CD14-positive monocyte (primary cell): ENCODE results near the gene CSRP1. TPM values are rescaled to one million over a fixed set of nuclear protein-coding genes. Genes with fewer than 3 reads are reported as not detected.

Experiments used
- DNase-seq, 3 donors: peaks; one replicate each; pipeline ENCODE4 v3.0.0-alpha.2; 2011 to 2022
- H2AFZ ChIP-seq: 2 replicates; pipeline ENCODE4 v1.6.0; 2012; ENCODE audit warnings: mild to moderate bottlenecking, low read depth, low read length, inconsistent platforms; ENCODE audit not compliant: insufficient read depth, poor library complexity, severe bottlenecking
- H3K27ac ChIP-seq, 2 donors: 1 replicate in 1 of 2; 2 replicates in 1 of 2; pipeline ENCODE4 v1.5.1; 2012 to 2013; ENCODE audit warnings: low read length in 2 of 2, control low read depth in 1 of 2, inconsistent platforms in 1 of 2, low read depth in 1 of 2, mild to moderate bottlenecking in 1 of 2
- H3K27me3 ChIP-seq, 2 donors: one replicate each; pipeline versions ENCODE4 v1.6.0 to v1.6.1; 2011 to 2013; ENCODE audit warnings: low read length in 2 of 2; ENCODE audit not compliant: control insufficient read depth in 2 of 2, insufficient read depth in 2 of 2
- H3K36me3 ChIP-seq, 2 donors: replicated peaks in 1 of 2; 1 replicate in 1 of 2; 2 replicates in 1 of 2; pipeline versions ENCODE4 v1.5.1 to v1.6.1; 2012 to 2013; ENCODE audit warnings: low read length in 2 of 2, control low read depth in 1 of 2, inconsistent platforms in 1 of 2, mild to moderate bottlenecking in 1 of 2; ENCODE audit not compliant: insufficient read depth in 2 of 2, control insufficient read depth in 1 of 2
- H3K4me1 ChIP-seq, 2 donors: 1 replicate in 1 of 2; 2 replicates in 1 of 2; pipeline versions ENCODE4 v1.5.1 to v1.6.1; 2012 to 2013; ENCODE audit warnings: low read length in 2 of 2, control low read depth in 1 of 2, inconsistent platforms in 1 of 2, mild to moderate bottlenecking in 1 of 2, moderate library complexity in 1 of 2; ENCODE audit not compliant: insufficient read depth in 2 of 2, control insufficient read depth in 1 of 2
- H3K4me2 ChIP-seq: replicated peaks from 2 replicates; pipeline ENCODE3; 2012; ENCODE audit warnings: low read length, moderate library complexity, mild to moderate bottlenecking; ENCODE audit not compliant: poor library complexity, severe bottlenecking; ENCODE audit errors: extremely low read depth
- H3K4me3 ChIP-seq, 3 experiments: fragments of 200-600 bp in 1 of 3; sonication (generic) in 1 of 3; replicated peaks in 1 of 3; 1 replicate in 2 of 3; 2 replicates in 1 of 3; pipeline ENCODE4 v1.5.1; 2011 to 2013; ENCODE audit warnings: low read length in 3 of 3, mild to moderate bottlenecking in 3 of 3, control low read depth in 2 of 3, low read depth in 2 of 3, inconsistent platforms in 1 of 3, moderate library complexity in 1 of 3
- H3K79me2 ChIP-seq: 2 replicates; pipeline ENCODE4 v1.6.0; 2012; ENCODE audit warnings: mild to moderate bottlenecking, control low read depth, inconsistent platforms, low read length, moderate library complexity; ENCODE audit not compliant: insufficient read depth
- H3K9ac ChIP-seq: 2 replicates; pipeline ENCODE4 v1.6.0; 2017; ENCODE audit warnings: low read length, mild to moderate bottlenecking; ENCODE audit not compliant: insufficient read depth, poor library complexity, severe bottlenecking
- H3K9me3 ChIP-seq, 2 donors: replicated peaks in 1 of 2; 1 replicate in 1 of 2; 2 replicates in 1 of 2; pipeline versions ENCODE4 v1.5.1 to v1.6.1; 2012 to 2013; ENCODE audit warnings: low read length in 2 of 2, control low read depth in 1 of 2; ENCODE audit not compliant: control insufficient read depth in 1 of 2, insufficient read depth in 1 of 2
- H4K20me1 ChIP-seq: 2 replicates; pipeline ENCODE4 v1.6.0; 2012; ENCODE audit warnings: mild to moderate bottlenecking, low read length, control low read depth, moderate library complexity; ENCODE audit not compliant: insufficient read depth
- H3K27ac Mint-ChIP-seq, 7 donors: one replicate each; pipeline ENCODE4 v1.8.0; 2020; ENCODE audit warnings: mild to moderate bottlenecking in 7 of 7, mixed read lengths in 7 of 7, moderate library complexity in 6 of 7, inconsistent platforms in 2 of 7
- H3K27me3 Mint-ChIP-seq, 3 donors: one replicate each; pipeline ENCODE4 v1.8.0; 2021 to 2022; ENCODE audit warnings: low read depth in 3 of 3, mild to moderate bottlenecking in 3 of 3, mixed read lengths in 3 of 3, moderate library complexity in 3 of 3, inconsistent platforms in 1 of 3
- H3K36me3 Mint-ChIP-seq, 2 donors: one replicate each; pipeline ENCODE4 v1.8.0; 2020; ENCODE audit warnings: mixed read lengths in 2 of 2, inconsistent platforms in 1 of 2, mild to moderate bottlenecking in 1 of 2
- H3K4me1 Mint-ChIP-seq: one replicate; pipeline ENCODE4 v1.8.0; 2020; ENCODE audit warnings: mild to moderate bottlenecking, mixed read lengths
- H3K4me3 Mint-ChIP-seq, 2 donors: one replicate each; pipeline ENCODE4 v1.8.0; 2020; ENCODE audit warnings: mild to moderate bottlenecking in 2 of 2, mixed read lengths in 2 of 2, moderate library complexity in 1 of 2
- H3K9me3 Mint-ChIP-seq, 7 donors: one replicate each; pipeline ENCODE4 v1.8.0; 2020 to 2022; ENCODE audit warnings: mixed read lengths in 7 of 7, mild to moderate bottlenecking in 6 of 7, moderate library complexity in 6 of 7, inconsistent platforms in 2 of 7
- WGBS: methylation state at CpG from one replicate; pipeline ENCODE4 v1.1.5; 2013; ENCODE audit warnings: missing lambda C conversion rate; ENCODE audit not compliant: insufficient coverage; 5-methylcytosine and 5-hydroxymethylcytosine counted together
- intact Hi-C, 2 donors: fragments of 100-400 bp; cut with micrococcal nuclease; formaldehyde crosslinking; loops; one replicate each; pipeline versions ENCODE4 v1.15.0 to v1.15.1; 2023
- polyA plus RNA-seq, 3 donors: library from polyadenylated mRNA; depleted of rRNA in 1 of 3; unstranded in 2 of 3; stranded (reverse) in 1 of 3; fragments of 300-500 nt in 2 of 3; fragments of >200 nt in 1 of 3; fragmentation: Illumina TruSeq in 2 of 3; gene quantifications; 1 replicate in 2 of 3; 2 replicates in 1 of 3; pipeline ENCODE4 v1.2.3, GENCODE V29; 2012 to 2021
- TF ChIP-seq, protein P1 (sequence below): fragments of 200-600 bp; IDR thresholded peaks from one replicate; pipeline ENCODE4 v1.8.0; 2022; ENCODE audit warnings: antibody characterized with exemption, mild to moderate bottlenecking

CSRP1 gene
- polyA plus RNA-seq, 3 donors, result 87.4 to 111 (median 98.8) TPM

GRCh38 chr1:201448990-201449389, 57.9 kb downstream of the CSRP1 start:
- 100% methylated on average over 4 of the region's 5 CpGs for WGBS
- TF ChIP-seq, protein P1, sequence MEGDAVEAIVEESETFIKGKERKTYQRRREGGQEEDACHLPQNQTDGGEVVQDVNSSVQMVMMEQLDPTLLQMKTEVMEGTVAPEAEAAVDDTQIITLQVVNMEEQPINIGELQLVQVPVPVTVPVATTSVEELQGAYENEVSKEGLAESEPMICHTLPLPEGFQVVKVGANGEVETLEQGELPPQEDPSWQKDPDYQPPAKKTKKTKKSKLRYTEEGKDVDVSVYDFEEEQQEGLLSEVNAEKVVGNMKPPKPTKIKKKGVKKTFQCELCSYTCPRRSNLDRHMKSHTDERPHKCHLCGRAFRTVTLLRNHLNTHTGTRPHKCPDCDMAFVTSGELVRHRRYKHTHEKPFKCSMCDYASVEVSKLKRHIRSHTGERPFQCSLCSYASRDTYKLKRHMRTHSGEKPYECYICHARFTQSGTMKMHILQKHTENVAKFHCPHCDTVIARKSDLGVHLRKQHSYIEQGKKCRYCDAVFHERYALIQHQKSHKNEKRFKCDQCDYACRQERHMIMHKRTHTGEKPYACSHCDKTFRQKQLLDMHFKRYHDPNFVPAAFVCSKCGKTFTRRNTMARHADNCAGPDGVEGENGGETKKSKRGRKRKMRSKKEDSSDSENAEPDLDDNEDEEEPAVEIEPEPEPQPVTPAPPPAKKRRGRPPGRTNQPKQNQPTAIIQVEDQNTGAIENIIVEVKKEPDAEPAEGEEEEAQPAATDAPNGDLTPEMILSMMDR, result no peak
- peak overlapping the region; percentile 15 for H3K9ac ChIP-seq
- H3K9me3 Mint-ChIP-seq, result peaks cover 0 to 3% (median 0%) of the 10 kb centered on the region in 7 donors
- no peaks in the 10 kb centered on the region for H4K20me1 ChIP-seq
- no peaks in the 10 kb centered on the region for H3K9me3 ChIP-seq
- H3K36me3 Mint-ChIP-seq, result no peaks in the 10 kb centered on the region
- H3K4me3 ChIP-seq, result no peak overlapping the region
- no peak for DNase-seq
- H3K4me1 ChIP-seq, result peaks cover 11 to 14% of the 10 kb centered on the region in 2 donors
- intact Hi-C loops, result loop anchor here in 1 of 2 donors (5.0 kb wide), 1 partner anchor 63 kb away; no protein-coding TSS in a partner anchor
- no peak overlapping the region for H3K27ac ChIP-seq
- H2AFZ ChIP-seq, result no peak overlapping the region
- H3K79me2 ChIP-seq, result no peaks in the 10 kb centered on the region
- H3K36me3 ChIP-seq, result no peaks in the 10 kb centered on the region
- H3K4me3 Mint-ChIP-seq, result no peak overlapping the region
- peaks cover 17% of the 10 kb centered on the region for H3K4me1 Mint-ChIP-seq
- H3K27me3 ChIP-seq, result no peaks in the 10 kb centered on the region
- peaks cover 8 to 17% (median 16%) of the 10 kb centered on the region in 3 donors for H3K27me3 Mint-ChIP-seq
- H3K4me2 ChIP-seq, result no peak overlapping the region
- no peak overlapping the region for H3K27ac Mint-ChIP-seq

GRCh38 chr1:201447903-201448871, 58.7 kb downstream of the CSRP1 start:
- no peaks in the 10 kb centered on the region for H3K79me2 ChIP-seq
- H3K4me2 ChIP-seq, result no peak overlapping the region
- H3K27me3 ChIP-seq, result no peaks in the 10 kb centered on the region
- Mint-ChIP-seq H3K27me3 (peaks cover 9 to 17% (median 16%) of the 10 kb centered on the region in 3 donors), H3K4me1 (peaks cover 14% of the 10 kb centered on the region), H3K27ac (no peak overlapping the region), H3K4me3 (peak overlapping the region in 1 of 2 donors; percentile 51), H3K36me3 (no peaks in the 10 kb centered on the region), H3K9me3 (peaks cover 0 to 3% (median 0%) of the 10 kb centered on the region in 7 donors)
- H3K9ac ChIP-seq, result no peak overlapping the region
- 34% methylated on average over 4 of the region's 20 CpGs for WGBS
- no peak overlapping the region for H3K4me3 ChIP-seq
- DNase-seq, result peak; percentile 24 to 52 (median 31)
- no peaks in the 10 kb centered on the region for H4K20me1 ChIP-seq
- TF ChIP-seq, protein P1, result peak; percentile 76
- no peak overlapping the region for H3K27ac ChIP-seq
- H3K4me1 ChIP-seq, result peaks cover 5 to 7% of the 10 kb centered on the region in 2 donors
- intact Hi-C loops, result loop anchor here in 1 of 2 donors (5.0 kb wide), 1 partner anchor 64 kb away; no protein-coding TSS in a partner anchor
- H3K9me3 ChIP-seq, result no peaks in the 10 kb centered on the region
- H3K36me3 ChIP-seq, result no peaks in the 10 kb centered on the region
- no peak overlapping the region for H2AFZ ChIP-seq
